Loucy (cell line): ENCODE data around the gene RERE.
A peak's percentile ranks its signal among the peaks of the same experiment; 100 is the strongest.

ENCODE experiments used
- H2AFZ ChIP-seq: fragments of 200-600 bp; sonication (generic); 2 replicates; pipeline ENCODE4 v1.6.0; 2016; ENCODE audit warnings: antibody characterized with exemption, mild to moderate bottlenecking, low read length, moderate library complexity
- H3F3A ChIP-seq: fragments of 200-600 bp; 2 replicates; pipeline ENCODE4 v1.6.0; 2016; ENCODE audit warnings: antibody characterized with exemption, low read depth, mild to moderate bottlenecking
- H3K27me3 ChIP-seq: fragments of 200-600 bp; sonication (generic); 2 replicates; pipeline ENCODE4 v1.6.1; 2014; ENCODE audit warnings: low read length, mild to moderate bottlenecking; ENCODE audit not compliant: insufficient read depth, poor library complexity, severe bottlenecking
- H3K36me3 ChIP-seq: fragments of 200-600 bp; sonication (generic); 2 replicates; pipeline ENCODE4 v1.6.1; 2016; ENCODE audit warnings: low read length; ENCODE audit not compliant: insufficient read depth
- H3K4me1 ChIP-seq: fragments of 200-600 bp; sonication (generic); 2 replicates; pipeline ENCODE4 v1.5.1; 2014; ENCODE audit warnings: low read length, mild to moderate bottlenecking; ENCODE audit not compliant: insufficient read depth, poor library complexity, severe bottlenecking
- H3K4me2 ChIP-seq: fragments of 200-600 bp; sonication (generic); 2 replicates; pipeline ENCODE4 v1.6.0; 2014; ENCODE audit warnings: antibody characterized with exemption, low read length, low read depth, mild to moderate bottlenecking; ENCODE audit not compliant: poor library complexity, severe bottlenecking
- H3K4me3 ChIP-seq: fragments of 200-600 bp; sonication (generic); 2 replicates; pipeline ENCODE4 v1.5.1; 2014; ENCODE audit warnings: low read length, mild to moderate bottlenecking, mixed read lengths; ENCODE audit not compliant: poor library complexity, severe bottlenecking
- H3K79me2 ChIP-seq: fragments of 200-600 bp; sonication (generic); 2 replicates; pipeline ENCODE4 v1.6.1; 2014; ENCODE audit warnings: low read length; ENCODE audit not compliant: insufficient read depth
- H3K9ac ChIP-seq: fragments of 200-600 bp; sonication (generic); 2 replicates; pipeline ENCODE4 v1.6.0; 2014; ENCODE audit warnings: mild to moderate bottlenecking, low read depth, low read length, moderate library complexity; ENCODE audit not compliant: poor library complexity, severe bottlenecking
- H3K9me2 ChIP-seq: fragments of 200-600 bp; sonication (generic); replicated peaks from 2 replicates; pipeline ENCODE4 v1.6.1; 2016; ENCODE audit warnings: low read depth, low read length, mixed read lengths
- H3K9me3 ChIP-seq: fragments of 200-600 bp; sonication (generic); 2 replicates; pipeline ENCODE4 v1.6.1; 2014; ENCODE audit warnings: mild to moderate bottlenecking, antibody characterized with exemption, low read length, low read depth; ENCODE audit not compliant: insufficient read depth
- H4K20me1 ChIP-seq: fragments of 200-600 bp; sonication (generic); 2 replicates; pipeline ENCODE4 v1.6.0; 2014; ENCODE audit warnings: antibody characterized with exemption, low read length, mild to moderate bottlenecking; ENCODE audit not compliant: insufficient read depth, poor library complexity, severe bottlenecking
- CTCF ChIP-seq: fragments of 200-600 bp; sonication (generic); conservative IDR thresholded peaks from 2 replicates; pipeline ENCODE4 v1.5.1; 2014; ENCODE audit warnings: mild to moderate bottlenecking, antibody characterized with exemption, low read length
- EZH2phosphoT487 ChIP-seq: fragments of 200-600 bp; IDR thresholded peaks from 2 replicates; pipeline ENCODE4 v1.6.1; 2018; ENCODE audit warnings: antibody characterized with exemption, mild to moderate bottlenecking, moderate library complexity, borderline replicate concordance

Gene RERE

GRCh38 chr1:8398086-8398485 lies 419.4 kb downstream of the RERE start:
- Histone ChIP-seq H4K20me1 (peaks cover 34% of the 10 kb centered on the region), H3F3A (peaks cover 7% of the 10 kb centered on the region; the same call in 1 of the 2 replicates), H3K4me2 (peak overlapping the region; percentile 60), H3K9me3 (no peaks in the 10 kb centered on the region), H3K9me2 (no peaks in the 10 kb centered on the region), H3K27me3 (no peaks in the 10 kb centered on the region), H3K79me2 (peaks cover 78% of the 10 kb centered on the region), H2AFZ (no peak overlapping the region), H3K4me3 (peak overlapping the region; percentile 12), H3K4me1 (peaks cover 45% of the 10 kb centered on the region), H3K9ac (peak overlapping the region; percentile 10), H3K36me3 (peaks cover 20% of the 10 kb centered on the region; the same call in 1 of the 2 replicates)
- TF ChIP-seq EZH2phosphoT487 (no peak), CTCF (no peak)

- Histone ChIP-seq H3K4me2 (peak overlapping the region; percentile 60), H3K4me3 (peak overlapping the region; percentile 12), H3F3A (peaks cover 7% of the 10 kb centered on the region; the same call in 1 of the 2 replicates), H3K4me1 (peaks cover 45% of the 10 kb centered on the region), H3K9ac (peak overlapping the region; percentile 10), H3K27me3 (no peaks in the 10 kb centered on the region), H3K79me2 (peaks cover 81% of the 10 kb centered on the region), H3K36me3 (peaks cover 26% of the 10 kb centered on the region; the same call in 1 of the 2 replicates), H3K9me3 (no peaks in the 10 kb centered on the region), H3K9me2 (no peaks in the 10 kb centered on the region), H4K20me1 (peaks cover 34% of the 10 kb centered on the region), H2AFZ (no peak overlapping the region)
- TF ChIP-seq EZH2phosphoT487 (no peak), CTCF (no peak)
These were observed 419.9 kb downstream of the RERE start for GRCh38 chr1:8397511-8397910.

GRCh38 chr1:8396786-8397406 lies 420.5 kb downstream of the RERE start:
- no peak overlapping the region for H3K9ac ChIP-seq
- TF ChIP-seq CTCF (no peak), EZH2phosphoT487 (no peak)
- peaks cover 81% of the 10 kb centered on the region for H3K79me2 ChIP-seq
- H3K4me2 ChIP-seq = peak overlapping the region; percentile 60
- no peak overlapping the region for H2AFZ ChIP-seq
- H3K27me3 ChIP-seq = no peaks in the 10 kb centered on the region
- H3K36me3 ChIP-seq = peaks cover 20% of the 10 kb centered on the region; the same call in 1 of the 2 replicates
- no peaks in the 10 kb centered on the region for H3K9me2 ChIP-seq
- peak overlapping the region; percentile 12 for H3K4me3 ChIP-seq
- H3K9me3 ChIP-seq = no peaks in the 10 kb centered on the region
- H3F3A ChIP-seq = peaks cover 7% of the 10 kb centered on the region; the same call in 1 of the 2 replicates
- H4K20me1 ChIP-seq = peaks cover 36% of the 10 kb centered on the region
- H3K4me1 ChIP-seq = peaks cover 45% of the 10 kb centered on the region
